SK-N-SH (cell line): ENCODE results near the gene GASK1B. TPM values are rescaled to one million over a fixed set of nuclear protein-coding genes. Genes with fewer than 3 reads are reported as not detected.

ENCODE experiments used
- CTCF ChIA-PET: fragments of 300-600, 350-600 bp; formaldehyde crosslinking; extraction: SDS; loops from one replicate; lab custom pipeline; 2021; lab: Yijun Ruan, JAX
- POLR2A ChIA-PET: fragments of 350-600 bp; sonication (Branson Sonifier 250); formaldehyde crosslinking; extraction: SDS; loops from one replicate; lab custom pipeline; 2020; ENCODE audit warnings: antibody characterized with exemption, inconsistent platforms; lab: Yijun Ruan, JAX
- DNase-seq: peaks from one replicate; pipeline ENCODE4 v3.0.0; 2012
- H2AFZ ChIP-seq: fragments of 200-600 bp; sonication (generic); 2 replicates; pipeline ENCODE4 v1.8.1; 2016; ENCODE audit warnings: antibody characterized with exemption, mild to moderate bottlenecking, low read depth
- H3F3A ChIP-seq: fragments of 200-600 bp; sonication (generic); replicated peaks from 2 replicates; pipeline ENCODE3; 2016; ENCODE audit warnings: antibody characterized with exemption, mild to moderate bottlenecking; ENCODE audit not compliant: insufficient read depth
- H3K27ac ChIP-seq, 2 experiments: fragments of 200-500 bp in 1 of 2; fragments of 200-600 bp in 1 of 2; sonication (Bioruptor generic) in 1 of 2; sonication (generic), shearing (Covaris generic) in 1 of 2; 2 replicates each; pipeline versions ENCODE4 v1.5.1 to v1.6.1; 2014 to 2016; ENCODE audit warnings: low read depth in 2 of 2, inconsistent platforms in 1 of 2, low read length in 1 of 2, mild to moderate bottlenecking in 1 of 2, mixed read lengths in 1 of 2
- H3K27me3 ChIP-seq: fragments of 200-600 bp; sonication (generic), shearing (Covaris generic); 2 replicates; pipeline ENCODE4 v1.6.1; 2016; ENCODE audit warnings: mixed run types; ENCODE audit not compliant: insufficient read depth
- H3K36me3 ChIP-seq, 2 experiments: fragments of 200-500 bp in 1 of 2; fragments of 200-600 bp in 1 of 2; sonication (Bioruptor generic) in 1 of 2; sonication (generic) in 1 of 2; replicated peaks in 1 of 2; 2 replicates each; pipeline versions ENCODE3 to v1.5.1; 2014 to 2016; ENCODE audit warnings: low read length in 1 of 2, mild to moderate bottlenecking in 1 of 2; ENCODE audit not compliant: insufficient read depth in 2 of 2, control insufficient read depth in 1 of 2
- H3K4me1 ChIP-seq, 2 experiments: fragments of 200-500 bp in 1 of 2; fragments of 200-600 bp in 1 of 2; sonication (Bioruptor generic) in 1 of 2; sonication (generic), shearing (Covaris generic) in 1 of 2; 2 replicates each; pipeline versions ENCODE4 v1.5.1 to v1.6.1; 2014 to 2016; ENCODE audit warnings: low read depth in 1 of 2, low read length in 1 of 2, mixed run types in 1 of 2; ENCODE audit not compliant: insufficient read depth in 2 of 2, control insufficient read depth in 1 of 2
- H3K4me2 ChIP-seq: fragments of 200-600 bp; sonication (generic), shearing (Covaris generic); 2 replicates; pipeline ENCODE4 v1.6.1; 2017; ENCODE audit warnings: mixed run types
- H3K4me3 ChIP-seq, 2 experiments: fragments of 200-500 bp in 1 of 2; fragments of 200-600 bp in 1 of 2; sonication (Bioruptor generic) in 1 of 2; sonication (generic), shearing (Covaris generic) in 1 of 2; 2 replicates each; pipeline versions ENCODE4 v1.5.1 to v1.8.1; 2014 to 2016; ENCODE audit warnings: low read depth in 2 of 2, inconsistent platforms in 1 of 2, low read length in 1 of 2, mild to moderate bottlenecking in 1 of 2, mixed read lengths in 1 of 2, moderate library complexity in 1 of 2
- H3K79me2 ChIP-seq: fragments of 200-600 bp; sonication (generic); 2 replicates; pipeline ENCODE4 v1.8.1; 2017; ENCODE audit warnings: mild to moderate bottlenecking; ENCODE audit not compliant: insufficient read depth
- H3K9ac ChIP-seq: fragments of 200-600 bp; sonication (generic); 2 replicates; pipeline ENCODE4 v1.6.1; 2017; ENCODE audit warnings: mixed run types
- H3K9me2 ChIP-seq: fragments of 200-600 bp; sonication (generic); 2 replicates; pipeline ENCODE4 v1.6.1; 2017; ENCODE audit warnings: mixed run types
- H3K9me3 ChIP-seq: fragments of 200-600 bp; sonication (generic); 2 replicates; pipeline ENCODE4 v1.6.1; 2017; ENCODE audit warnings: mixed run types, mild to moderate bottlenecking, moderate library complexity
- H4K20me1 ChIP-seq: fragments of 200-600 bp; sonication (generic); 2 replicates; pipeline ENCODE4 v1.6.1; 2017; ENCODE audit warnings: mild to moderate bottlenecking, mixed run types; ENCODE audit not compliant: insufficient read depth
- ELF1 ChIP-seq: IDR thresholded peaks from 2 replicates; pipeline ENCODE4 v1.4.0; 2012
- EZH2phosphoT487 ChIP-seq: fragments of 200-600 bp; sonication (generic); IDR thresholded peaks from 2 replicates; pipeline ENCODE4 v1.6.1; 2017; ENCODE audit warnings: low read depth, mixed run types, mild to moderate bottlenecking, antibody characterized with exemption, moderate library complexity, borderline replicate concordance
- FOXJ3 ChIP-seq: sonication (generic); formaldehyde crosslinking; IDR thresholded peaks from 2 replicates; pipeline ENCODE4 v1.5.1; 2020; ENCODE audit warnings: mild to moderate bottlenecking, missing genetic modification reagents
- GABPA ChIP-seq: IDR thresholded peaks from 2 replicates; pipeline ENCODE4 v1.4.0; 2012; ENCODE audit warnings: low read depth, mild to moderate bottlenecking
- GATA2 ChIP-seq: sonication (generic); formaldehyde crosslinking; IDR thresholded peaks from 2 replicates; pipeline ENCODE4 v1.5.0; 2020; ENCODE audit warnings: mild to moderate bottlenecking, missing genetic modification reagents
- IRF3 ChIP-seq: fragments of 150-350 bp; IDR thresholded peaks from 2 replicates; pipeline ENCODE4 v1.6.1; 2016; ENCODE audit warnings: mild to moderate bottlenecking, low read depth, low read length
- JUND ChIP-seq: IDR thresholded peaks from 2 replicates; pipeline ENCODE4 v1.4.0; 2012
- MAX ChIP-seq: IDR thresholded peaks from 2 replicates; pipeline ENCODE4 v1.4.0; 2012; ENCODE audit warnings: low read depth
- NFIC ChIP-seq: IDR thresholded peaks from 2 replicates; pipeline ENCODE4 v1.4.0; 2012; ENCODE audit warnings: borderline replicate concordance
- POLR2AphosphoS5 ChIP-seq: IDR thresholded peaks from 2 replicates; pipeline ENCODE4 v1.6.1; 2012; ENCODE audit warnings: low read depth, low read length
- RAD21 ChIP-seq: IDR thresholded peaks from 2 replicates; pipeline ENCODE4 v1.6.1; 2012; ENCODE audit warnings: mild to moderate bottlenecking, low read length
- RCOR1 ChIP-seq: fragments of 150-350 bp; IDR thresholded peaks from 2 replicates; pipeline ENCODE4 v1.6.1; 2017; ENCODE audit warnings: antibody characterized with exemption, low read length
- RXRA ChIP-seq: IDR thresholded peaks from 2 replicates; pipeline ENCODE4 v1.4.0; 2012; ENCODE audit warnings: low read depth, mild to moderate bottlenecking, borderline replicate concordance
- SIN3A ChIP-seq: IDR thresholded peaks from 2 replicates; pipeline ENCODE4 v1.6.1; 2012; ENCODE audit warnings: low read depth, mild to moderate bottlenecking, low read length, moderate library complexity, borderline replicate concordance
- SMC3 ChIP-seq: IDR thresholded peaks from 2 replicates; pipeline ENCODE4 v1.6.1; 2012; ENCODE audit warnings: low read depth, low read length, improper control_type of control experiment
- TAF1 ChIP-seq: IDR thresholded peaks from 2 replicates; pipeline ENCODE4 v1.6.1; 2012; ENCODE audit warnings: low read depth, mild to moderate bottlenecking, low read length, moderate library complexity, borderline replicate concordance
- TEAD4 ChIP-seq: IDR thresholded peaks from 2 replicates; pipeline ENCODE4 v1.4.0; 2012; ENCODE audit warnings: mild to moderate bottlenecking, borderline replicate concordance; ENCODE audit not compliant: insufficient read depth
- USF2 ChIP-seq: fragments of 150-350 bp; IDR thresholded peaks from 2 replicates; pipeline ENCODE4 v1.6.1; 2017; ENCODE audit warnings: antibody characterized with exemption, low read length, low read depth, borderline replicate concordance
- WGBS: methylation state at CpG from one replicate; pipeline ENCODE4 v1.1.6; 2017; ENCODE audit warnings: low lambda C conversion rate; 5-methylcytosine and 5-hydroxymethylcytosine counted together
- polyA plus RNA-seq, 3 experiments: library from polyadenylated mRNA; depleted of rRNA; stranded (reverse); fragments of >200 nt; gene quantifications; 2 replicates each; pipeline ENCODE4 v1.2.3, GENCODE V29; 2012

Gene GASK1B
- polyA plus RNA-seq, 1 of the 3 experiments (the other 2 are of a cell fraction), result 3.7 TPM

- Histone ChIP-seq H3K9ac (no peak overlapping the region), H4K20me1 (no peaks in the 10 kb centered on the region), H3K36me3 (no peaks in the 10 kb centered on the region), H3K4me3 (no peak overlapping the region), H3K9me2 (no peaks in the 10 kb centered on the region), H3K4me2 (no peak overlapping the region), H3K9me3 (no peaks in the 10 kb centered on the region), H3K27me3 (no peaks in the 10 kb centered on the region), H3K79me2 (no peaks in the 10 kb centered on the region), H3F3A (no peaks in the 10 kb centered on the region), H2AFZ (no peak overlapping the region), H3K27ac (no peak overlapping the region), H3K4me1 (peaks cover 0 to 2% of the 10 kb centered on the region in 2 experiments; a peak in 2 of 4 replicates)
- TF ChIP-seq USF2, result no peak
- no peak for TF ChIP-seq SIN3A
- TF ChIP-seq GATA2 (CRISPR knock-in tag), result no peak
- no peak for TF ChIP-seq EZH2phosphoT487
- no peak for TF ChIP-seq SMC3
- TF ChIP-seq RXRA, result no peak
- TF ChIP-seq POLR2AphosphoS5, result no peak
- no peak for TF ChIP-seq TAF1
- no peak for TF ChIP-seq JUND
- TF ChIP-seq RCOR1, result no peak
- TF ChIP-seq MAX, result no peak
- TF ChIP-seq FOXJ3, result no peak
- no peak for TF ChIP-seq TEAD4
- no peak for TF ChIP-seq IRF3
- no peak for TF ChIP-seq NFIC
- ChIA-PET CTCF (interaction anchor here (0.7 kb wide), 1 partner anchor 1101 kb away, joined by 3 read pairs; the partner anchor contains the start of gene GLRB), POLR2A (no interaction called here)
- DNase-seq, result no peak
Measured at GRCh38 chr4:158176776-158177175, 4.0 kb upstream of the GASK1B start.

GRCh38 chr4:158176108-158176507 is 3.3 kb upstream of the GASK1B start:
- Histone ChIP-seq H3K36me3 (no peaks in the 10 kb centered on the region), H2AFZ (no peak overlapping the region)
- no peak for DNase-seq

More at GRCh38 chr4:158176108-158176507, 3.3 kb upstream of the GASK1B start:
- Histone ChIP-seq H3K27me3 (no peaks in the 10 kb centered on the region), H4K20me1 (no peaks in the 10 kb centered on the region), H3K4me1 (peaks cover 0 to 2% of the 10 kb centered on the region in 2 experiments; a peak in 2 of 4 replicates), H3K9ac (no peak overlapping the region), H3K27ac (no peak overlapping the region)
- CTCF ChIA-PET, result interaction anchor here (1.1 kb wide), 1 partner anchor 12 kb away, joined by 6 read pairs; no protein-coding TSS in a partner anchor
- TF ChIP-seq GABPA (no peak), ELF1 (no peak), RAD21 (no peak)
- TF ChIP-seq, all 33 proteins: peak for 0
- POLR2A ChIA-PET, result no interaction called here
- Histone ChIP-seq H3K4me2 (no peak overlapping the region), H3K4me3 (no peak overlapping the region), H3K79me2 (no peaks in the 10 kb centered on the region), H3K9me2 (no peaks in the 10 kb centered on the region), H3K9me3 (no peaks in the 10 kb centered on the region), H3F3A (no peaks in the 10 kb centered on the region)
- 57% methylated on average over 2 of the region's 2 CpGs for WGBS
